ENCODE results near the gene ZNF384.

Gene ZNF384

GRCh38 chr12:6653987-6654386 is 35.2 kb downstream of the ZNF384 start:
- no peak for DNase-seq (ENCODE audit: extremely low read depth in 1 of 2, low read depth in 1 of 2)

- DNase-seq (ENCODE audit: extremely low read depth in 1 of 2, low read depth in 1 of 2), result no peak
These were observed 35.8 kb downstream of the ZNF384 start for GRCh38 chr12:6653342-6653741.

GRCh38 chr12:6652391-6652790 is 36.8 kb downstream of the ZNF384 start:
- no peak for DNase-seq (ENCODE audit: extremely low read depth in 1 of 2, low read depth in 1 of 2)

- DNase-seq (ENCODE audit: extremely low read depth in 1 of 2, low read depth in 1 of 2), result no peak
These were observed 38.3 kb downstream of the ZNF384 start for GRCh38 chr12:6650832-6651231.

- DNase-seq (ENCODE audit: extremely low read depth in 1 of 2, low read depth in 1 of 2), result no peak
These were observed 42.0 kb downstream of the ZNF384 start, which contains the start of gene ACRBP for GRCh38 chr12:6647083-6647604. TSS of gene ACRBP (minus strand) at chr12:6647432. CDS start at chr12:6647366, 66 bp downstream.

- no peak for DNase-seq (ENCODE audit: extremely low read depth in 1 of 2, low read depth in 1 of 2)
These were observed 42.7 kb downstream of the ZNF384 start for GRCh38 chr12:6646276-6647082.

- no peak for DNase-seq (ENCODE audit: extremely low read depth in 1 of 2, low read depth in 1 of 2)
These were observed 44.3 kb downstream of the ZNF384 start for GRCh38 chr12:6644903-6645302.

- DNase-seq (ENCODE audit: extremely low read depth in 1 of 2, low read depth in 1 of 2), result no peak
These were observed 44.9 kb downstream of the ZNF384 start for GRCh38 chr12:6644257-6644596.

GRCh38 chr12:6643569-6644256 is 45.5 kb downstream of the ZNF384 start:
- no peak for DNase-seq (ENCODE audit: extremely low read depth in 1 of 2, low read depth in 1 of 2)

GRCh38 chr12:6641131-6641530 is 48.0 kb downstream of the ZNF384 start:
- DNase-seq (ENCODE audit: extremely low read depth in 1 of 2, low read depth in 1 of 2), result no peak

GRCh38 chr12:6640497-6640896 is 48.7 kb downstream of the ZNF384 start:
- no peak for DNase-seq (ENCODE audit: extremely low read depth in 1 of 2, low read depth in 1 of 2)

- DNase-seq (ENCODE audit: extremely low read depth in 1 of 2, low read depth in 1 of 2), result no peak
These were observed 49.9 kb downstream of the ZNF384 start for GRCh38 chr12:6639151-6639801.

GRCh38 chr12:6638305-6638704 is 50.9 kb downstream of the ZNF384 start:
- no peak for DNase-seq (ENCODE audit: extremely low read depth in 1 of 2, low read depth in 1 of 2)

GRCh38 chr12:6635856-6636531 is 53.2 kb downstream of the ZNF384 start, which contains the start of gene LPAR5:
TSS of gene LPAR5 (minus strand) at chr12:6635959. CDS start at chr12:6621248, 14,711 bp downstream.
- no peak for DNase-seq (ENCODE audit: extremely low read depth in 1 of 2, low read depth in 1 of 2)

GRCh38 chr12:6635375-6635855 is 53.8 kb downstream of the ZNF384 start:
- peak; percentile 31 to 50 for DNase-seq (ENCODE audit: extremely low read depth in 1 of 2, low read depth in 1 of 2)

- DNase-seq (ENCODE audit: extremely low read depth in 1 of 2, low read depth in 1 of 2), result no peak
These were observed 56.9 kb downstream of the ZNF384 start for GRCh38 chr12:6632026-6632983.

GRCh38 chr12:6631549-6631961 is 57.6 kb downstream of the ZNF384 start:
- no peak for DNase-seq (ENCODE audit: extremely low read depth in 1 of 2, low read depth in 1 of 2)

- DNase-seq (ENCODE audit: extremely low read depth in 1 of 2, low read depth in 1 of 2), result no peak
These were observed 58.4 kb downstream of the ZNF384 start for GRCh38 chr12:6630736-6631135.

GRCh38 chr12:6627616-6628015 is 61.6 kb downstream of the ZNF384 start:
- DNase-seq (ENCODE audit: extremely low read depth in 1 of 2, low read depth in 1 of 2), result no peak
